HG03066 (cell line): ENCODE measurements around the gene USB1.

Experiments used
- ATAC-seq: cut with Tn5 transposase; IDR thresholded peaks from one replicate; pipeline ENCODE4 v1.9.1; 2021; ENCODE audit warnings: low read depth; ENCODE audit not compliant: unreplicated experiment

USB1 gene

DNA sequence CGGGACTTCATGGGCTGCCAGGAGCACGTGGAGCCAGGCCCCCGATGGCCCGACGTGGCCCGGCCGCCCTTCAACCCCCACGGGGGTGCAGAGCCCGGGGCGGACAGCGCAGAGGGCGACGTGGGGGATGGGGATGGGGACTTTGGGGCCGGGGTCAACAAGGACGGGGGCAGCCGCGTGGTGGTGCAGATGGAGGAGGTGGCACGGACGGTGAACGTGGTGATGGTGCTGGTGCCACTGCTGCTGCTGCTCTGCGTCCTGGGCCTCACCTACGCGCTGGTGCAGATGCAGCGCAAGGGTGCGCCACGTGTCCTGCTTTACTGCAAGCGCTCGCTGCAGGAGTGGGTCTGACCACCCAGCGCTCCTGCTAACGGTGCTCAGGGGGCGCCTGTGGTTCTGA is 43.9 kb downstream of the USB1 start:
- no peak for ATAC-seq

GRCh38 chr16:58046054-58046881 is 45.1 kb downstream of the USB1 start:
- no peak for ATAC-seq

DNA sequence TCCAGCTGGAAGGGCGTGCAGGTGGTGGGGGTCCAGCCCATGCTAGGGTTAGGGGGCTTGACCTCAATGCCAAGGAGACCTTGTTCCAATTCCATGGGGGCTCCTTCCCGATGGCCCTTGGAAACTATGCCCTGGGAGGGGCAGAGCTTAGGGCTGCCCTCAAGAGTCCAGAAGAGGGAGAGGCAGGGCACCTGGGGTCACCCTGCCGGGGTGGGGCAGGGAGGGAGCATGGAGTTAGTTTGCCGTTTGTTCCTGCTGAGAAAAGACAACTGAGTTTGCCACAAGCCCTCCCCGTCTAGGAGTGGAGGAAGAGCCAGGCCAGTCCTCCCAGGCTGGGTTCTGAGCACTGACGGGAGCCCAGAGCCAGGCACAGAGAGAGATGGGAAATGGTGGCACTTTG is 45.7 kb downstream of the USB1 start:
- no peak for ATAC-seq

- ATAC-seq, result no peak
These were observed 46.5 kb downstream of the USB1 start for GRCh38 chr16:58047557-58048348.

- no peak for ATAC-seq
These were observed 47.5 kb downstream of the USB1 start for GRCh38 chr16:58048494-58049231.

GRCh38 chr16:58049232-58050185 is 48.3 kb downstream of the USB1 start:
- no peak for ATAC-seq

DNA sequence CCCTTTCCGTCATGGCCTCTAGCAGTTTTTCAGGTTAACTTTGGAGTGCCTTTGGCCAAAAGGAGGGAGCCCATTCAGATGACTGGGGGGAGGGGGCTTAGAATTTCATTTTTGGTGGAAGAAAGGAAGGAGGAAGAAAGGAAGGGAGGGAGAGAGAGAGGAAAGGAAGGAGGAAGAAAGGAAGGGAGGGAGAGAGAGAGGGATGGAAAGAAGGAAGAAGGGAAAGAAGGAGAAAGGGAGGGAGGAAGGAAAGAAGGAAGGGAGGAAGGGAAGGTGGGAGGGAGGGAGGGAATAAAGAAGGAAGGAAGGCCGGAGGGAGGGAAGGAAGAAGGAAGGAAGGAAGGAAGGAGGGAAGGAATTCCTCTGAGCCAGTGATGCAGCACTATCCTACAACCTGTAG is 50.1 kb downstream of the USB1 start:
- ATAC-seq, result no peak

GRCh38 chr16:58051821-58052603 is 50.8 kb downstream of the USB1 start:
- no peak for ATAC-seq

DNA sequence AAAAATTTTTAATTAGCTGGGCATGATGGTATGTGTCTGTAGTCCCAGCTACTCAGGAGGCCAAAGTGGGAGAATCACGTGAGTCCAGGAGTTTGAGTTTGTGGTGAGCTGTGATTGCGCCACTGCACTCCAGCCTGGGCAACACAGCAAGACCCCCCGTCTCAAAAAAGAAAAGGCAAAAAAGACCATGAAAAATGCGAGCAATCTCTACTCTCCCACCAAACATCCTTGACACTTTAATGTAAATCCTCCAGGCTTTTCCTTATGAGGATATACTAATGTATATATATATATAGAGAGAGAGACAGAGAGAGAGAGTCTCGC is 52.4 kb downstream of the USB1 start:
- no peak for ATAC-seq

- ATAC-seq, result no peak
These were observed 53.1 kb downstream of the USB1 start for GRCh38 chr16:58054289-58054688.

GRCh38 chr16:58056580-58056979 is 55.4 kb downstream of the USB1 start:
- no peak for ATAC-seq

- ATAC-seq, result no peak
These were observed 55.9 kb downstream of the USB1 start for GRCh38 chr16:58057121-58057520.

- no peak for ATAC-seq
These were observed 56.6 kb downstream of the USB1 start for GRCh38 chr16:58057784-58058183.

DNA sequence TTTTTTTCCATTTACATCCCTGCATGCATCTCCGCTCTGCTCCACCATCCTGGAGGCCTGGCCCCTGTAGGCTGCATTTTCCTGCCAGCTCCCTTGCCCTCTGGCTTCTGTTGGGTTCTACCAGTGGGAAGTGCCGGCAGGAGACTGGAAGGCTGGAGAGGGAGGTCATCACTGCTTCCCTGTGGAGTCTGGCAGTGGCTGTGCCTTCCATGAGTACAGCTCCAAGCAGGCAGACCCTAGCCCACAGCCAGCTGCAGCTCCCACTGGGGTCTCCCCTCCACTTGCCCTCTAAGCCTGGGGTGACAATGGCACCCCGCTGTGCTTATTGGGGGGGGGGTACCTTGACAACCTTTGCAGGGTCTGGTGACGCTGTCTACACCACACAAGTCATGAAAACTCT is 61.6 kb downstream of the USB1 start:
- ATAC-seq, result no peak

DNA sequence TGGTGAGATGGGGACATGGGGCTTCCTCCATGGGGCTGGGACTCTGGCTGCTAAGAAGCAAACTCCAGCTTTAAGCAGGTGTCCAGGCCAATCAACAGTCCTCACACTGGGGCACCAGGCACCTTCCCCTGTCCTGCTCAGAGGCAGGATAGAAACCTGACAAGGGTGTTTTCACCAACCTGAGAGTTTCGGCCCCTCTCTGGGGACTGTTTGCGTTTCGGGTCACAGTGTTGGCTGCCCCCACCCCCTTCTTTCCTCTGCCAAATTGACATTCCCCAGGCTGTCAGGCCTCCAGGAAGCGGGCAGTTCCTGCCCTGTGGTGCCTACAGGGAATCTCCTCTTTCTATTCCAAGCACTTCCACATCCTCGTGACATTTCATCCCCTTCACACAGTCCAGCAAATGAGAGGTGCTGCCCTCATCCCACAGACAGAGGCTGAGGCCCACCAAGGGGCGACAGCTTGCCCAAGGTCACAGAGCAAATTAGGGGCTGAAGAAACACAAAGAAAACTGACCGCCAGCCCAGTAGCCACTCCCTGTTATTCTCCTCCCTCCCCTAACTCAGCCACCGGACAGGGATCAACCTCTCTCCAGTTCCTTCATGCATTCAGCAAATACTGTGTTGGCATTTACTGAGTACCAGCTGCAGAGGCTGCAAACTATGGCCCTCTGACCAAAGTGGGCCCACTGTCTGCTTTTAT is 62.3 kb downstream of the USB1 start:
- no peak for ATAC-seq

- no peak for ATAC-seq
These were observed 69.4 kb downstream of the USB1 start for GRCh38 chr16:58070585-58070984.
